AG04450 (cell line): ENCODE results near the gene TRIM59. TPM values are rescaled to one million over a fixed set of nuclear protein-coding genes. Genes with fewer than 3 reads are reported as not detected.

Experiments used
- CTCF ChIA-PET: fragments of 300-600, 350-600 bp; formaldehyde crosslinking; extraction: SDS; loops from one replicate; lab custom pipeline; 2022; ENCODE audit warnings: antibody characterized with exemption, inconsistent platforms; lab: Charles Lee
- POLR2A ChIA-PET: fragments of 350-600 bp; formaldehyde crosslinking; extraction: SDS; loops from one replicate; lab custom pipeline; 2021; ENCODE audit warnings: antibody characterized with exemption, inconsistent platforms; lab: Yijun Ruan, JAX
- DNase-seq: peaks from one replicate; pipeline ENCODE4 v3.0.0-alpha.2; 2011; ENCODE audit warnings: low read depth, low spot score
- H3K27ac ChIP-seq: one replicate; pipeline ENCODE4 v1.5.1; 2012; ENCODE audit warnings: low read depth, low read length, control low read depth
- H3K27me3 ChIP-seq: one replicate; pipeline ENCODE4 v1.6.0; 2012; ENCODE audit warnings: low read length; ENCODE audit not compliant: control insufficient read depth, insufficient read depth
- H3K4me3 ChIP-seq: 2 replicates; pipeline ENCODE4 v1.5.1; 2011; ENCODE audit warnings: mild to moderate bottlenecking, low read depth, low read length, control low read depth
- H3K9me3 ChIP-seq: 2 replicates; pipeline ENCODE4 v1.5.1; 2012; ENCODE audit warnings: low read length; ENCODE audit not compliant: control insufficient read depth, insufficient read depth
- CTCF ChIP-seq: IDR thresholded peaks from 2 replicates; pipeline ENCODE4 v1.5.1; 2011; ENCODE audit warnings: low read depth, low read length, control low read depth, inconsistent platforms
- polyA plus RNA-seq: library from polyadenylated mRNA; depleted of rRNA; stranded (reverse); fragments of >200 nt; gene quantifications from 2 replicates; pipeline ENCODE4 v1.2.3, GENCODE V29; 2011

The TRIM59 gene
- polyA plus RNA-seq, 1 experiment = 15.3 TPM

GRCh38 chr3:160464321-160464720 is 14.7 kb upstream of the TRIM59 start:
- CTCF ChIA-PET = interaction anchor here (1.4 kb wide), 1 partner anchor 432 kb away, joined by 3 read pairs; no protein-coding TSS in a partner anchor
- H3K27ac ChIP-seq = no peak overlapping the region
- no peaks in the 10 kb centered on the region for H3K27me3 ChIP-seq
- no peak for DNase-seq
- no peak for TF ChIP-seq CTCF
- POLR2A ChIA-PET = no interaction called here
- no peak overlapping the region for H3K4me3 ChIP-seq
- peaks cover 5% of the 10 kb centered on the region; the same call in 1 of the 2 replicates for H3K9me3 ChIP-seq

- no peak for TF ChIP-seq CTCF
- DNase-seq = no peak
- H3K4me3 ChIP-seq = no peak overlapping the region
- peaks cover 5% of the 10 kb centered on the region; the same call in 1 of the 2 replicates for H3K9me3 ChIP-seq
- no peak overlapping the region for H3K27ac ChIP-seq
- CTCF ChIA-PET = no interaction called here
- POLR2A ChIA-PET = no interaction called here
- H3K27me3 ChIP-seq = no peaks in the 10 kb centered on the region
Observed at GRCh38 chr3:160460033-160460432, 10.4 kb upstream of the TRIM59 start.

- Histone ChIP-seq H3K9me3 (peaks cover 5% of the 10 kb centered on the region; the same call in 1 of the 2 replicates), H3K4me3 (no peak overlapping the region), H3K27me3 (no peaks in the 10 kb centered on the region), H3K27ac (no peak overlapping the region)
- DNase-seq = no peak
- no peak for TF ChIP-seq CTCF
- ChIA-PET POLR2A (no interaction called here), CTCF (no interaction called here)
Observed at GRCh38 chr3:160459450-160459970, 9.9 kb upstream of the TRIM59 start.

GRCh38 chr3:160458151-160458550 is 8.6 kb upstream of the TRIM59 start:
- TF ChIP-seq CTCF = no peak
- ChIA-PET POLR2A (no interaction called here), CTCF (no interaction called here)
- Histone ChIP-seq H3K27me3 (no peaks in the 10 kb centered on the region), H3K27ac (no peak overlapping the region), H3K4me3 (no peak overlapping the region), H3K9me3 (peaks cover 5% of the 10 kb centered on the region; the same call in 1 of the 2 replicates)
- no peak for DNase-seq

- CTCF ChIA-PET = no interaction called here
Observed at GRCh38 chr3:160455846-160456245, 6.3 kb upstream of the TRIM59 start.

More at GRCh38 chr3:160455846-160456245, 6.3 kb upstream of the TRIM59 start:
- no peak overlapping the region for H3K4me3 ChIP-seq
- DNase-seq = no peak
- POLR2A ChIA-PET = no interaction called here
- H3K27ac ChIP-seq = no peak overlapping the region
- H3K27me3 ChIP-seq = no peaks in the 10 kb centered on the region
- no peak for TF ChIP-seq CTCF
- H3K9me3 ChIP-seq = peaks cover 8% of the 10 kb centered on the region; the same call in 1 of the 2 replicates
